K562 (cell line): ENCODE measurements around the gene ACTRT3. TPM values are rescaled to one million over a fixed set of nuclear protein-coding genes. Genes with fewer than 3 reads are reported as not detected.

Source experiments
- ATAC-seq: fragments of 200-7000 bp; cut with Tn5 transposase; 3 replicates; pipeline ENCODE4 v1.9.1; 2020; ENCODE audit warnings: moderate library complexity
- BruUV-seq: library from RNA; stranded (reverse); fragments of 400-500 nt; replicated peaks from 2 replicates; lab custom pipeline; 2021; lab: Mats Ljungman, UMichigan
- CTCF ChIA-PET: fragments of 300-600 bp; formaldehyde crosslinking; extraction: SDS; loops from one replicate; lab custom pipeline; 2021; ENCODE audit warnings: low intra/inter-chr PET ratio; lab: Yijun Ruan, JAX
- POLR2A ChIA-PET: fragments of 300-600, 350-650 bp; sonication (Branson Sonifier 250); formaldehyde crosslinking; extraction: SDS; loops from one replicate; lab custom pipeline; 2021; ENCODE audit warnings: antibody characterized with exemption, inconsistent platforms; lab: Yijun Ruan, JAX
- DNase-seq, 4 experiments: peaks; one replicate each; pipeline versions ENCODE4 v3.0.0 to v3.0.0-alpha.2; 2011 to 2018; ENCODE audit warnings: low spot score in 3 of 4, mixed read lengths in 3 of 4; ENCODE audit errors: extremely low read depth in 1 of 4
- FAIRE-seq: peaks from 2 replicates; lab custom pipeline; 2011; peaks lifted over from hg19 to GRCh38; lab: Jason Lieb, UNC
- H2AFZ ChIP-seq: 2 replicates; pipeline ENCODE4 v1.6.0; 2011; ENCODE audit warnings: low read depth, low read length, control low read depth, inconsistent platforms
- H3K27ac ChIP-seq: fragments of 200-600 bp; 3 replicates; pipeline ENCODE4 v1.8.0; 2011; ENCODE audit warnings: low read depth, mild to moderate bottlenecking, control low read depth, inconsistent platforms, low read length, moderate library complexity, mixed read lengths; ENCODE audit errors: extremely low read depth
- H3K27me3 ChIP-seq, 2 experiments: fragments of 300-600 bp in 1 of 2; 2 replicates in 1 of 2; 3 replicates in 1 of 2; pipeline versions ENCODE4 v1.6.0 to v1.8.0; 2011; ENCODE audit warnings: inconsistent platforms in 2 of 2, low read length in 2 of 2, mild to moderate bottlenecking in 1 of 2, mixed read lengths in 1 of 2, moderate library complexity in 1 of 2; ENCODE audit not compliant: control insufficient read depth in 2 of 2, insufficient read depth in 2 of 2
- H3K36me3 ChIP-seq: fragments of 300-600 bp; 3 replicates; pipeline ENCODE4 v1.8.0; 2011; ENCODE audit warnings: mild to moderate bottlenecking, low read length, inconsistent platforms; ENCODE audit not compliant: control insufficient read depth, insufficient read depth
- H3K4me1 ChIP-seq, 2 experiments: fragments of 200-600 bp in 1 of 2; replicated peaks in 1 of 2; 2 replicates in 1 of 2; 3 replicates in 1 of 2; pipeline versions ENCODE4 v1.5.1 to v1.8.0; 2011; ENCODE audit warnings: inconsistent platforms in 2 of 2, low read length in 2 of 2, mild to moderate bottlenecking in 1 of 2, mixed read lengths in 1 of 2, moderate library complexity in 1 of 2; ENCODE audit not compliant: control insufficient read depth in 2 of 2, insufficient read depth in 2 of 2
- H3K4me2 ChIP-seq: 2 replicates; pipeline ENCODE4 v1.6.1; 2011; ENCODE audit warnings: low read length, control low read depth, inconsistent platforms, mixed read lengths; ENCODE audit not compliant: insufficient read depth
- H3K4me3 ChIP-seq: fragments of 200-600 bp; sonication (generic), shearing (Covaris generic); 2 replicates; pipeline ENCODE4 v1.5.1; 2016; ENCODE audit warnings: control low read depth, inconsistent platforms
- H3K79me2 ChIP-seq: fragments of 200-600 bp; 3 replicates; pipeline ENCODE4 v1.8.0; 2011; ENCODE audit warnings: low read length, inconsistent platforms; ENCODE audit not compliant: control insufficient read depth, insufficient read depth
- H3K9ac ChIP-seq, 2 experiments: 2 replicates each; pipeline versions ENCODE4 v1.6.0 to v1.6.1; 2011; ENCODE audit warnings: low read depth in 2 of 2, low read length in 2 of 2, control low read depth in 1 of 2, inconsistent platforms in 1 of 2, mild to moderate bottlenecking in 1 of 2, mixed read lengths in 1 of 2; ENCODE audit not compliant: insufficient read depth in 1 of 2
- H3K9me1 ChIP-seq: one replicate; pipeline ENCODE4 v1.6.0; 2011; ENCODE audit warnings: inconsistent platforms, mild to moderate bottlenecking, low read length, moderate library complexity; ENCODE audit not compliant: control insufficient read depth, insufficient read depth
- H3K9me3 ChIP-seq: replicated peaks from 2 replicates; pipeline ENCODE4 v1.5.1; 2011; ENCODE audit warnings: low read depth, low read length, inconsistent platforms; ENCODE audit not compliant: control insufficient read depth, insufficient read depth
- H4K20me1 ChIP-seq: replicated peaks from 2 replicates; pipeline ENCODE4 v1.6.1; 2011; ENCODE audit warnings: low read length, inconsistent platforms, mixed read lengths; ENCODE audit not compliant: control insufficient read depth, insufficient read depth
- ASH1L ChIP-seq: fragments of 450-650 bp; IDR thresholded peaks from 2 replicates; pipeline ENCODE4 v1.6.1; 2018; ENCODE audit warnings: borderline replicate concordance, mild to moderate bottlenecking, low read depth; ENCODE audit not compliant: partially characterized antibody
- GTF2E2 ChIP-seq: fragments of 200-800 bp; sonication (Bioruptor generic); IDR thresholded peaks from 2 replicates; pipeline ENCODE4 v1.6.1; 2016; ENCODE audit warnings: missing genetic modification characterization, missing compliant biosample characterization
- HLTF ChIP-seq: fragments of 450-650 bp; IDR thresholded peaks from 2 replicates; pipeline ENCODE4 v1.6.1; 2016
- NEUROD1 ChIP-seq: fragments of 150-350 bp; IDR thresholded peaks from 2 replicates; pipeline ENCODE4 v1.6.1; 2014; ENCODE audit warnings: borderline replicate concordance, low read length, low read depth; ENCODE audit not compliant: partially characterized antibody
- SP2 ChIP-seq: IDR thresholded peaks from 2 replicates; pipeline ENCODE4 v1.6.1; 2011; ENCODE audit warnings: mild to moderate bottlenecking, low read depth, low read length, moderate library complexity; ENCODE audit not compliant: poor library complexity, severe bottlenecking; ENCODE audit errors: extremely low read depth
- ZBTB1 ChIP-seq: sonication (generic); formaldehyde crosslinking; IDR thresholded peaks from 2 replicates; pipeline ENCODE4 v1.8.1; 2023; ENCODE audit warnings: missing genetic modification reagents, low read depth, mild to moderate bottlenecking, borderline replicate concordance
- ZNF239 ChIP-seq: fragments of 250-450 bp; sonication (Bioruptor Pico); IDR thresholded peaks from 2 replicates; pipeline ENCODE4 v1.4.0; 2020; ENCODE audit warnings: mild to moderate bottlenecking
- WGBS: fragments of 100-300 bp; shearing (Covaris generic); methylation state at CpG from one replicate; pipeline ENCODE4 v1.1.6; 2016; ENCODE audit warnings: low coverage, mixed read lengths; ENCODE audit not compliant: insufficient coverage; ENCODE audit errors: missing lambda C conversion rate; 5-methylcytosine and 5-hydroxymethylcytosine counted together
- in situ Hi-C: fragments of 300-500 bp; cut with MboI; formaldehyde crosslinking; loops from 4 replicates; pipeline ENCODE4 v1.15.0; 2018; ENCODE audit warnings: inconsistent platforms, mixed read lengths
- intact Hi-C: fragments of 100-400 bp; cut with micrococcal nuclease; formaldehyde crosslinking; loops from 2 replicates; pipeline ENCODE4 v1.14.2; 2022
- polyA plus RNA-seq, 8 experiments: library from polyadenylated mRNA; depleted of rRNA in 4 of 8; stranded (reverse) in 5 of 8; unstranded in 3 of 8; fragments of >200 nt; fragmentation: Nextera tagmentation in 2 of 8; fragmentation: Illumina TruSeq in 1 of 8; extraction: Ambion mirVana in 2 of 8; extraction: Trizol in 1 of 8; gene quantifications; 2 replicates each; pipeline versions ENCODE4 v1.2.1 to v1.2.3, GENCODE V29; 2011 to 2014; ENCODE audit warnings: inconsistent platforms in 1 of 8, missing spikeins in 1 of 8
- total RNA-seq, 7 experiments: library from RNA; depleted of rRNA in 6 of 7; stranded (reverse); fragments of >200 nt in 6 of 7; fragmentation: Illumina TruSeq in 2 of 7; extraction: Trizol in 2 of 7; gene quantifications; 2 replicates each; pipeline versions ENCODE4 v1.2.1 to v1.2.3, GENCODE V29; 2011 to 2021; ENCODE audit warnings: low replicate concordance in 1 of 7
- TF ChIP-seq, protein P1 (sequence below): fragments of 450-650 bp; IDR thresholded peaks from one replicate; pipeline ENCODE4 v1.6.1; 2018; ENCODE audit warnings: mild to moderate bottlenecking, moderate library complexity; ENCODE audit not compliant: partially characterized antibody
- TF ChIP-seq, protein P2 (sequence below): sonication (generic); formaldehyde crosslinking; IDR thresholded peaks from 2 replicates; pipeline ENCODE4 v1.4.0; 2020; ENCODE audit warnings: mild to moderate bottlenecking, missing genetic modification reagents
- TF ChIP-seq, protein P3 (sequence below), 2 experiments: fragments of 450-650 bp; IDR thresholded peaks; 2 replicates each; pipeline ENCODE4 v1.6.1; 2018; ENCODE audit warnings: mild to moderate bottlenecking in 2 of 2, low read depth in 1 of 2; ENCODE audit not compliant: partially characterized antibody in 2 of 2
- TF ChIP-seq, protein P4 (sequence below): fragments of 450-650 bp; IDR thresholded peaks from 2 replicates; pipeline ENCODE4 v1.6.1; 2017; ENCODE audit warnings: mild to moderate bottlenecking, moderate library complexity

ACTRT3 gene
- total and polyA plus RNA-seq, 9 of the 15 experiments (the other 6 are each of a cell fraction or from before 2014, with no cell fraction given) = 0.06 to 0.11 (median 0.07) TPM; not detected in 5

DNA sequence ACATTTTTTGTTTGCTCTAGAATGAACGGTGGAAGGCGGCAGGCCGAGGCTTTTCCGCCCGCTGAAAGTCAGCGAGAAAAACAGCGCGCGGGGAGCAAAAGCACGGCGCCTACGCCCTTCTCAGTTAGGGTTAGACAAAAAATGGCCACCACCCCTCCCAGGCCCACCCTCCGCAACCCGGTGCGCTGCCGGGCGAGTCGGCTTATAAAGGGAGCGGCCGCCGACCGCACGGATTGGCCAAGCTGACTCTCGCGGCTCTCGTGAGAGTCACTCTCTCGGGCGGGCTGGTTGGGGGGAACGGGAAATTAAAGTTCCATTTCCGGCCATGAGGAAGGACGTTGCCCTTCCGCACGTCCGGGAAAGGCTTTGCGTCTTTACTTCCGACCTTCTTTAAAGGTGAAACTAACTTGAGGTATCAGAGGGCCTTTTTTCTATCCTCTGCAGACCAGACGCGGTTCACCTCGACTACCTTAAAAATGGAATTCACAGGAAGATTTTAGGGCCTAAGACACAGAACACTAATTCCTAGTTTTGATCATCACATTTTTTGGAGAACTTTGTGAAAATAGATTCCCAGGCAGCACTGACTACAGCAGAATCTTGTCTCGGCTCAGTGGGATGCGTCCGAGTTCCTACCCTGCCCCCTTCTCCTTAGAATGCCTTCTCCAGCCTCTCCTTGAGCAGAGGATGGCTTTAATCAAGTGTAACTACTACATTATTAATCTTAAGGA lies 4.3 kb downstream of the ACTRT3 start, which contains the start of gene TERC:
Gene TERC, minus strand, starts transcription at position 179 of the 731 bp plus-strand sequence.
- in situ Hi-C loops = no loop called here
- peaks cover 12% of the 10 kb centered on the region for H3K9me3 ChIP-seq
- H3K36me3 ChIP-seq = no peaks in the 10 kb centered on the region; the same call in 2 of the 3 replicates
- POLR2A ChIA-PET = interaction anchor here (0.5 to 3.2 kb wide), 7 partner anchors 9 to 79 kb away, joined by 3 to 16 read pairs (median 3); partner anchors contain the start of gene MYNN
- peaks cover 2% of the 10 kb centered on the region; the same call in 1 of the 3 replicates for H3K79me2 ChIP-seq
- peak within 1 kb of the TSS; percentile 95 for H3K27ac ChIP-seq
- peak within 1 kb of the TSS; percentile 90 for H2AFZ ChIP-seq
- H3K9me1 ChIP-seq = no peaks in the 10 kb centered on the region
- H3K4me3 ChIP-seq = peak within 1 kb of the TSS; percentile 71
- CTCF ChIA-PET = no interaction called here
- WGBS = 32% methylated on average over 33 of the region's 42 CpGs
- intact Hi-C loops = loop anchor here (5.0 kb wide), 3 partner anchors 202 to 647 kb away; partner anchors contain the start of genes GPR160 and SEC62
- peak; percentile 96 for ATAC-seq
- DNase-seq = peak; percentile 74 to 93 (median 82)
- BruUV-seq = TSS peak; percentile 91
- H3K4me2 ChIP-seq = peak within 1 kb of the TSS; percentile 85
- FAIRE-seq = peak; percentile 89
- peaks cover 6 to 16% of the 10 kb centered on the region in 2 experiments for H3K4me1 ChIP-seq
- no peaks in the 10 kb centered on the region for H4K20me1 ChIP-seq
- H3K9ac ChIP-seq = peak within 1 kb of the TSS; percentile 91 to 98
- no peaks in the 10 kb centered on the region for H3K27me3 ChIP-seq
- TF ChIP-seq SP2 (no peak), HLTF (no peak), NEUROD1 (no peak), ZNF239 (CRISPR knock-in tag) (no peak), GTF2E2 (tag) (no peak), ZBTB1 (CRISPR knock-in tag) (no peak; the same call in 1 of the 2 replicates), ASH1L (no peak)
- TF ChIP-seq, protein P1, sequence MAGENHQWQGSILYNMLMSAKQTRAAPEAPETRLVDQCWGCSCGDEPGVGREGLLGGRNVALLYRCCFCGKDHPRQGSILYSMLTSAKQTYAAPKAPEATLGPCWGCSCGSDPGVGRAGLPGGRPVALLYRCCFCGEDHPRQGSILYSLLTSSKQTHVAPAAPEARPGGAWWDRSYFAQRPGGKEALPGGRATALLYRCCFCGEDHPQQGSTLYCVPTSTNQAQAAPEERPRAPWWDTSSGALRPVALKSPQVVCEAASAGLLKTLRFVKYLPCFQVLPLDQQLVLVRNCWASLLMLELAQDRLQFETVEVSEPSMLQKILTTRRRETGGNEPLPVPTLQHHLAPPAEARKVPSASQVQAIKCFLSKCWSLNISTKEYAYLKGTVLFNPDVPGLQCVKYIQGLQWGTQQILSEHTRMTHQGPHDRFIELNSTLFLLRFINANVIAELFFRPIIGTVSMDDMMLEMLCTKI = no peak
- TF ChIP-seq, protein P2, sequence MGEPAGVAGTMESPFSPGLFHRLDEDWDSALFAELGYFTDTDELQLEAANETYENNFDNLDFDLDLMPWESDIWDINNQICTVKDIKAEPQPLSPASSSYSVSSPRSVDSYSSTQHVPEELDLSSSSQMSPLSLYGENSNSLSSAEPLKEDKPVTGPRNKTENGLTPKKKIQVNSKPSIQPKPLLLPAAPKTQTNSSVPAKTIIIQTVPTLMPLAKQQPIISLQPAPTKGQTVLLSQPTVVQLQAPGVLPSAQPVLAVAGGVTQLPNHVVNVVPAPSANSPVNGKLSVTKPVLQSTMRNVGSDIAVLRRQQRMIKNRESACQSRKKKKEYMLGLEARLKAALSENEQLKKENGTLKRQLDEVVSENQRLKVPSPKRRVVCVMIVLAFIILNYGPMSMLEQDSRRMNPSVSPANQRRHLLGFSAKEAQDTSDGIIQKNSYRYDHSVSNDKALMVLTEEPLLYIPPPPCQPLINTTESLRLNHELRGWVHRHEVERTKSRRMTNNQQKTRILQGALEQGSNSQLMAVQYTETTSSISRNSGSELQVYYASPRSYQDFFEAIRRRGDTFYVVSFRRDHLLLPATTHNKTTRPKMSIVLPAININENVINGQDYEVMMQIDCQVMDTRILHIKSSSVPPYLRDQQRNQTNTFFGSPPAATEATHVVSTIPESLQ (CRISPR knock-in tag) = no peak
- TF ChIP-seq, protein P3, sequence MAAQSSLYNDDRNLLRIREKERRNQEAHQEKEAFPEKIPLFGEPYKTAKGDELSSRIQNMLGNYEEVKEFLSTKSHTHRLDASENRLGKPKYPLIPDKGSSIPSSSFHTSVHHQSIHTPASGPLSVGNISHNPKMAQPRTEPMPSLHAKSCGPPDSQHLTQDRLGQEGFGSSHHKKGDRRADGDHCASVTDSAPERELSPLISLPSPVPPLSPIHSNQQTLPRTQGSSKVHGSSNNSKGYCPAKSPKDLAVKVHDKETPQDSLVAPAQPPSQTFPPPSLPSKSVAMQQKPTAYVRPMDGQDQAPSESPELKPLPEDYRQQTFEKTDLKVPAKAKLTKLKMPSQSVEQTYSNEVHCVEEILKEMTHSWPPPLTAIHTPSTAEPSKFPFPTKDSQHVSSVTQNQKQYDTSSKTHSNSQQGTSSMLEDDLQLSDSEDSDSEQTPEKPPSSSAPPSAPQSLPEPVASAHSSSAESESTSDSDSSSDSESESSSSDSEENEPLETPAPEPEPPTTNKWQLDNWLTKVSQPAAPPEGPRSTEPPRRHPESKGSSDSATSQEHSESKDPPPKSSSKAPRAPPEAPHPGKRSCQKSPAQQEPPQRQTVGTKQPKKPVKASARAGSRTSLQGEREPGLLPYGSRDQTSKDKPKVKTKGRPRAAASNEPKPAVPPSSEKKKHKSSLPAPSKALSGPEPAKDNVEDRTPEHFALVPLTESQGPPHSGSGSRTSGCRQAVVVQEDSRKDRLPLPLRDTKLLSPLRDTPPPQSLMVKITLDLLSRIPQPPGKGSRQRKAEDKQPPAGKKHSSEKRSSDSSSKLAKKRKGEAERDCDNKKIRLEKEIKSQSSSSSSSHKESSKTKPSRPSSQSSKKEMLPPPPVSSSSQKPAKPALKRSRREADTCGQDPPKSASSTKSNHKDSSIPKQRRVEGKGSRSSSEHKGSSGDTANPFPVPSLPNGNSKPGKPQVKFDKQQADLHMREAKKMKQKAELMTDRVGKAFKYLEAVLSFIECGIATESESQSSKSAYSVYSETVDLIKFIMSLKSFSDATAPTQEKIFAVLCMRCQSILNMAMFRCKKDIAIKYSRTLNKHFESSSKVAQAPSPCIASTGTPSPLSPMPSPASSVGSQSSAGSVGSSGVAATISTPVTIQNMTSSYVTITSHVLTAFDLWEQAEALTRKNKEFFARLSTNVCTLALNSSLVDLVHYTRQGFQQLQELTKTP (IDR thresholded peaks at IDR 0.05; ENCODE audit: low read depth in 1 of 2, partially characterized antibody in 2 of 2) = no peak
- TF ChIP-seq, protein P4, sequence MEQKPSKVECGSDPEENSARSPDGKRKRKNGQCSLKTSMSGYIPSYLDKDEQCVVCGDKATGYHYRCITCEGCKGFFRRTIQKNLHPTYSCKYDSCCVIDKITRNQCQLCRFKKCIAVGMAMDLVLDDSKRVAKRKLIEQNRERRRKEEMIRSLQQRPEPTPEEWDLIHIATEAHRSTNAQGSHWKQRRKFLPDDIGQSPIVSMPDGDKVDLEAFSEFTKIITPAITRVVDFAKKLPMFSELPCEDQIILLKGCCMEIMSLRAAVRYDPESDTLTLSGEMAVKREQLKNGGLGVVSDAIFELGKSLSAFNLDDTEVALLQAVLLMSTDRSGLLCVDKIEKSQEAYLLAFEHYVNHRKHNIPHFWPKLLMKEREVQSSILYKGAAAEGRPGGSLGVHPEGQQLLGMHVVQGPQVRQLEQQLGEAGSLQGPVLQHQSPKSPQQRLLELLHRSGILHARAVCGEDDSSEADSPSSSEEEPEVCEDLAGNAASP = no peak
